Measurements from ENCODE around the gene ULK3. TPM values are rescaled to one million over a fixed set of nuclear protein-coding genes. Genes with fewer than 3 reads are reported as not detected.

The ULK3 gene
- total RNA-seq, 1 donor from 2014 or later = 19.7 TPM

GRCh38 chr15:74829991-74830390 is 13.0 kb downstream of the ULK3 start:
- no peak overlapping the region for H3K4me3 ChIP-seq (ENCODE audit: low read depth, low read length)
- no peak for DNase-seq (ENCODE audit: low read depth)
- TF ChIP-seq CTCF (conservative IDR thresholded peaks at IDR 0.05; ENCODE audit: low read depth, low read length) = no peak

GRCh38 chr15:74829486-74829885 is 13.5 kb downstream of the ULK3 start:
- no peak overlapping the region for H3K4me3 ChIP-seq (ENCODE audit: low read depth, low read length)
- no peak for TF ChIP-seq CTCF (conservative IDR thresholded peaks at IDR 0.05; ENCODE audit: low read depth, low read length)
- DNase-seq (ENCODE audit: low read depth) = no peak

GRCh38 chr15:74828835-74829234 is 14.1 kb downstream of the ULK3 start:
- no peak for TF ChIP-seq CTCF (conservative IDR thresholded peaks at IDR 0.05; ENCODE audit: low read depth, low read length)
- H3K4me3 ChIP-seq (ENCODE audit: low read depth, low read length) = no peak overlapping the region
- no peak for DNase-seq (ENCODE audit: low read depth)

GRCh38 chr15:74827614-74828013 is 15.3 kb downstream of the ULK3 start:
- TF ChIP-seq CTCF (conservative IDR thresholded peaks at IDR 0.05; ENCODE audit: low read depth, low read length) = no peak
- H3K4me3 ChIP-seq (ENCODE audit: low read depth, low read length) = no peak overlapping the region
- DNase-seq (ENCODE audit: low read depth) = no peak

GRCh38 chr15:74826921-74827320 is 16.0 kb downstream of the ULK3 start:
- no peak for DNase-seq (ENCODE audit: low read depth)
- no peak overlapping the region for H3K4me3 ChIP-seq (ENCODE audit: low read depth, low read length)
- TF ChIP-seq CTCF (conservative IDR thresholded peaks at IDR 0.05; ENCODE audit: low read depth, low read length) = no peak

- no peak for TF ChIP-seq CTCF (conservative IDR thresholded peaks at IDR 0.05; ENCODE audit: low read depth, low read length)
- no peak for DNase-seq (ENCODE audit: low read depth)
- H3K4me3 ChIP-seq (ENCODE audit: low read depth, low read length) = no peak within 1 kb of the TSS
These were observed 16.6 kb downstream of the ULK3 start, which contains the start of gene CPLX3 for GRCh38 chr15:74826364-74826819. Gene CPLX3, plus strand, starts transcription at chr15:74826627. Its CDS starts 77 bp downstream, at chr15:74826704.

GRCh38 chr15:74825866-74826265 is 17.1 kb downstream of the ULK3 start:
- no peak overlapping the region for H3K4me3 ChIP-seq (ENCODE audit: low read depth, low read length)
- no peak for DNase-seq (ENCODE audit: low read depth)
- no peak for TF ChIP-seq CTCF (conservative IDR thresholded peaks at IDR 0.05; ENCODE audit: low read depth, low read length)
